Adrenal gland (tissue), 5 donors: ENCODE data around the gene CHKA.

ENCODE experiments used
- POLR2A ChIP-seq, 2 donors: fragments of 450-650 bp; IDR thresholded peaks; one replicate each; pipeline ENCODE4 v1.6.1; 2017; ENCODE audit warnings: antibody characterized with exemption in 2 of 2, mild to moderate bottlenecking in 2 of 2, moderate library complexity in 1 of 2
- TF ChIP-seq, protein P1 (sequence below), 6 experiments: fragments of 450-650 bp in 4 of 6; fragments of 200-600 bp in 2 of 6; sonication (generic) in 1 of 6; IDR thresholded peaks; 1 replicate in 5 of 6; 2 replicates in 1 of 6; pipeline versions ENCODE4 v1.5.1 to v1.8.0; 2016 to 2021; ENCODE audit warnings: antibody characterized with exemption in 6 of 6, mild to moderate bottlenecking in 2 of 6, moderate library complexity in 1 of 6
- donor health status: DM: no; HTN: no; CAD: no.

DNA sequence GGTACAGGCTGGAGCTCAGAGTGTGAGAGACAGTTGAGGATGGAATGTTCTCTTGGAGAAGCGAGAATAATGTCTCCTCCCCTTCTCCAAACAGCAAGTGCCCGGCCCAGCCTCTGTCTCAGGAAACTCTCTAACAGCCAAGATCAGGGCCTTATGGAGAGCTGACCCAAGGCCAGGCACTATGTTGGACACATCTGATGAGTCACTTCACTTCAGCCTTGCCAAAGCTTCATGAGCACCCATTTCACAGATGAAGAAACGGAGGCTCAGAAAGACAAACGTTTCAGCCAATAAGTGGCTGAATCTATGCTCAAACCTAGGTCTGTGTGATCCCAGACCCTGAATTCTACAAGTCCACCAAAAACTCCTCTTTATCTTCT, 22.1 kb upstream of the CHKA start:
- TF ChIP-seq POLR2A (IDR thresholded peaks at IDR 0.05) = no peak
- TF ChIP-seq, protein P1, sequence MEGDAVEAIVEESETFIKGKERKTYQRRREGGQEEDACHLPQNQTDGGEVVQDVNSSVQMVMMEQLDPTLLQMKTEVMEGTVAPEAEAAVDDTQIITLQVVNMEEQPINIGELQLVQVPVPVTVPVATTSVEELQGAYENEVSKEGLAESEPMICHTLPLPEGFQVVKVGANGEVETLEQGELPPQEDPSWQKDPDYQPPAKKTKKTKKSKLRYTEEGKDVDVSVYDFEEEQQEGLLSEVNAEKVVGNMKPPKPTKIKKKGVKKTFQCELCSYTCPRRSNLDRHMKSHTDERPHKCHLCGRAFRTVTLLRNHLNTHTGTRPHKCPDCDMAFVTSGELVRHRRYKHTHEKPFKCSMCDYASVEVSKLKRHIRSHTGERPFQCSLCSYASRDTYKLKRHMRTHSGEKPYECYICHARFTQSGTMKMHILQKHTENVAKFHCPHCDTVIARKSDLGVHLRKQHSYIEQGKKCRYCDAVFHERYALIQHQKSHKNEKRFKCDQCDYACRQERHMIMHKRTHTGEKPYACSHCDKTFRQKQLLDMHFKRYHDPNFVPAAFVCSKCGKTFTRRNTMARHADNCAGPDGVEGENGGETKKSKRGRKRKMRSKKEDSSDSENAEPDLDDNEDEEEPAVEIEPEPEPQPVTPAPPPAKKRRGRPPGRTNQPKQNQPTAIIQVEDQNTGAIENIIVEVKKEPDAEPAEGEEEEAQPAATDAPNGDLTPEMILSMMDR (IDR thresholded peaks at IDR 0.05) = no peak
